Left hindlimb (tissue), 1 donor: Measurements from ENCODE around the gene BAG3.

Source experiments
- DNase-seq: peaks from one replicate; pipeline ENCODE4 v3.0.0-alpha.2; 2018

The BAG3 gene

GRCh38 chr10:119667562-119668328 lies 16.6 kb downstream of the BAG3 start:
- peak; percentile 52 for DNase-seq

DNA sequence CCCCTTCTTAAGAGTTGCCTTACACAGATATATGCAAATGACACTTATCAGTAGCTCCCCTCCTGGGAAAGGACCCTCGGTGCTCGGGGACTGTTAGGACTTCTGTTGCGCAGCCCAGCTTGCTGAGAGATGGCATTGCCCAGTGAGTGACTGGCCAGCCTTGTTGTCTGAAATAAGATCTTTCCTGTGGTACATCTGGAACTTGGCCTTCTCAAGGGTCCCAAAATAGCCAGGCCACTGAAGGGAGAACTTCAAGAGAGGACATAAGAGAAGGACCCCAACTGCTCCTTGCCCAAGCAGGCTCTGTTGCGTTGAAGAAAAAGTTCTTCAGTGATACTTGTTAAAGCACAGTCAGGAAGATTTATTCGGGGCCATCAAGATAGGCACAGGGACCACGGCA lies 17.3 kb downstream of the BAG3 start:
- no peak for DNase-seq

DNA sequence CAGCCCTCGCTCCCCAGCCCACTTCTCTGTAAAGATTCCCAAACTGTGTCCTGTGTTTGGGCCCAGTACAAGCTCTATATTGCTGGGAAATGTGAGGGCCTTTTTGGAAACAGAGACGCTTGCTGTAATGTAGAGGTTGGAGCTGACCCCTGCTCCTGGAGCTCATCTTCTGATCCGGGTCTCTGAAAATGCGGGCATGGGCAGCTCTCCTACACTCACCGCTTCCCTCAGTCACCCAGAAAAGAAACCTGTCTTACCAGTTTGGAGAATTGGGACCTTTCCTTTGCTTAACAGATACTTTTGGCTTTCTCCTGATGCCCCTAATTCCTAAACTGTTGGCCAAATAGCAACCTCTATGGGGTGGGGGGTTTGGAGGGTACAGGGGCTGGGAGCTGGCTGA lies 18.2 kb downstream of the BAG3 start:
- no peak for DNase-seq

GRCh38 chr10:119669975-119670640 lies 18.9 kb downstream of the BAG3 start:
- DNase-seq: no peak

GRCh38 chr10:119670717-119671116 lies 19.5 kb downstream of the BAG3 start:
- no peak for DNase-seq

GRCh38 chr10:119671381-119671780 lies 20.2 kb downstream of the BAG3 start:
- no peak for DNase-seq

DNA sequence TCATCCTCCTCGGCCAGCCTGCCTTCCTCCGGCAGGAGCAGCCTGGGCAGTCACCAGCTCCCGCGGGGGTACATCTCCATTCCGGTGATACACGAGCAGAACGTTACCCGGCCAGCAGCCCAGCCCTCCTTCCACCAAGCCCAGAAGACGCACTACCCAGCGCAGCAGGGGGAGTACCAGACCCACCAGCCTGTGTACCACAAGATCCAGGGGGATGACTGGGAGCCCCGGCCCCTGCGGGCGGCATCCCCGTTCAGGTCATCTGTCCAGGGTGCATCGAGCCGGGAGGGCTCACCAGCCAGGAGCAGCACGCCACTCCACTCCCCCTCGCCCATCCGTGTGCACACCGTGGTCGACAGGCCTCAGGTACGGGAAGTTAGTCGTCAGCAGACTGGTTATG lies 21.1 kb downstream of the BAG3 start:
- no peak for DNase-seq

DNA sequence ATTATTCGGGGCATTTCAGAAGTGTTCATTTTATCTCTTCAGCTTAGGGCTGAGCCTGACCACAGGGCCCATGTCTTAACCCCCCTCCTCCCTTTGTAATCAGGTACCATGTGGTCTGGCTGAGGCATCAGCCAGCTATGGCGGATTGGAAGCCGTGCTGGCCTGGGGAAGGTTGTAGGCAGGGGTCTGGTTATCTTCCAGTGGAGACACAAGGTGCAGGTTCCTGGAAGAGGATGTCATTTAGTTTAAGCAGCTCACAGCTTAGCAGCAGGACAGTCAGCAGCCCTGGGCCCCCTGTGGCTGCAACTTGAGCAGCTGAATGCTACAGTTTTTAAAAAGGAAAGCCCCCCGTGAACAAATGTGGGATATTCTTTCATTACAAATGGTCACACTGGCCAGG lies 22.1 kb downstream of the BAG3 start:
- no peak for DNase-seq

GRCh38 chr10:119675483-119676170 lies 24.4 kb downstream of the BAG3 start:
- no peak for DNase-seq

DNA sequence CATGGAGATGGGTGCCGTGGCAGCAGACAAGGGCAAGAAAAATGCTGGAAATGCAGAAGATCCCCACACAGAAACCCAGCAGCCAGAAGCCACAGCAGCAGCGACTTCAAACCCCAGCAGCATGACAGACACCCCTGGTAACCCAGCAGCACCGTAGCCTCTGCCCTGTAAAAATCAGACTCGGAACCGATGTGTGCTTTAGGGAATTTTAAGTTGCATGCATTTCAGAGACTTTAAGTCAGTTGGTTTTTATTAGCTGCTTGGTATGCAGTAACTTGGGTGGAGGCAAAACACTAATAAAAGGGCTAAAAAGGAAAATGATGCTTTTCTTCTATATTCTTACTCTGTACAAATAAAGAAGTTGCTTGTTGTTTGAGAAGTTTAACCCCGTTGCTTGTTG lies 25.9 kb downstream of the BAG3 start:
- DNase-seq: no peak

- no peak for DNase-seq
Measured at GRCh38 chr10:119677904-119678755, 26.9 kb downstream of the BAG3 start.

DNA sequence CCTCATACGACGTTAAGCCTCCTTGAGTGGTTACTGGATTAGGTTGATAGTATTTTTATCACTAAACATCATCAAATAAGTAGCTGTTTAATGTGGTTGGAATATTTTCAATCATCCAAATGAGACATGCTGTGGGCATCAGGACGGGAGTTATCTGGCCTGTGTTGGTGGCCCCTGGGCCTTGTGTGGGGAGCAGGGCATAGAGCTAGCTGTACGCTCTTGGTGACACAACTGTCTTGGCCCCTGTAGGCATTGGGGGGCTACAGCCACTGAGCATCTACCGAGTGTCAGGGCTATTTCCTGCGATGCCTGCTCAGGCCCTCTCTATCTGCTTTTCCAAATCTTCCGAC lies 28.3 kb downstream of the BAG3 start:
- no peak for DNase-seq

- DNase-seq: no peak
Measured at GRCh38 chr10:119680050-119680449, 28.9 kb downstream of the BAG3 start.

GRCh38 chr10:119680650-119681081 lies 29.5 kb downstream of the BAG3 start:
- DNase-seq: peak; percentile 69

- peak; percentile 76 for DNase-seq
Measured at GRCh38 chr10:119686465-119687191, 35.4 kb downstream of the BAG3 start.

- DNase-seq: no peak
Measured at GRCh38 chr10:119687192-119688032, 36.2 kb downstream of the BAG3 start.

DNA sequence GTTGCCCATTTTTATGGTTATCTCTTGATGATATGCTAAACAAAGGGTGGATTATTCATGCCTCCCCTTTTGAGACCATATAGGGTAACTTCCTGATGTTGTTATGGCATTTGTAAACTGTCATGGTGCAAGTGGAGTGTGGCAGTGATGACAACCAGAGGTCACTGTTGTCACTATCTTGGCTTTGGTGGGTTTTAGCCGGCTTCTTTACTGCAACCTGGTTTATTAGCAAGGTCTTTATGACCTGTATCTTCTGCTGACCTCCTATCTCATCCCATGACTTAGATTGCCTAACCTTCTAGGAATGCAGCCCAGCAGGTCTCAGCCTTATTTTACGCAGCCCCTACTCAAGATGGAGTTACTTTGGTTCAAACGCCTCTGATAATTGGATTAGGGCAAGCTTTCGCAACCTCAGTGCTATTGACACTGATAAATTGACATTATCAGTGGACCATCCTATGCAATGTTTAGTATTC lies 36.9 kb downstream of the BAG3 start:
- DNase-seq: no peak

DNA sequence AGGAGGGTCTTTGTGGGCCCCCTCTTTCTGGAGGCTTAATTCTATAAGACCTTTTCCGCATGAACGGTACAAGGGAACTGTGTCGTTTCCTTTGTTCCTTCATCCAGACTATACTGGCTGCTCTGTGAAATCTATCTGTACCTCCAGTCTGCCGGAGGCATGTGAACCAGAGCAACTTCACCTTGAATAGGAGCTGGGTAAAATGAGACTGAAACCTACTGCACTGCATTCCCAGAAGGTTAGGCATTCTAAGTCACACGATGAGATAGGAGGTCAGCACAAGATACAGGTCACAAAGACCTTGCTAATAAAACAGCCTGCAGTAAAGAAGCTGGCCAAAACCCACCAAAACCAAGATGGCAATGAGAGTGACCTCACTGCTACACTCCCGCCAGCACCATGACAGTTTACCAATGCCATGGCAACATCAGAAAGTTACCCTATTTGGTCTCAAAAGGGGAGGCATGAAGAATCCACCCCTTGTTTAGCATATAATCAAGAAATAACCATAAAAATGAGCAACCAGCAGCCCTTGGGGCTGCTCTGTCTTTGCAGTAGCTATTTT lies 37.9 kb downstream of the BAG3 start:
- DNase-seq: no peak

DNA sequence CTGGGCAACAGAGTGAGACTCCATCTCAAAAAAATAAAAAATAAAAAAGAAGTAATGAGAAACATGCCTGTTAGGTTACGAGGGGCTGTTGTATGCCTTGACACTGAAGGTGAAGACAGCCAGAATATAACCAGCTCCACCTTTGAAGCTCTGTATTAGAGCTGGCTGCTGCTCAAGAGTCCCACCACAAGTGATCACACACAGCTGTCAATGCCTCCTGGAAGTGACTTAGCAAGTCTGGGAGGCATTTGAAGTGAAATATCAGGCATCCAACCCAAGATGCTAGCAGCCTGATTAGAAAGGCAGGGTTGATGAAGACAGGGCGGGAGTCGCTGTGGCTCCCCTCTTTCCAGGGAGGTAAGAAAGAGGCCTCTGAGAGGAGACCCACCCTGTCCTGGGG lies 40.5 kb downstream of the BAG3 start:
- DNase-seq: no peak

GRCh38 chr10:119693262-119693957 lies 42.2 kb downstream of the BAG3 start:
- no peak for DNase-seq
